WI38 (cell line): ENCODE measurements around the gene TADA2B.

Source experiments
- H3K4me3 ChIP-seq: 2 replicates; pipeline ENCODE4 v1.5.1; 2011; ENCODE audit warnings: low read depth, mild to moderate bottlenecking, control low read depth, low read length
- TF ChIP-seq, protein P1 (sequence below): IDR thresholded peaks from 2 replicates; pipeline ENCODE4 v1.5.1; 2012; ENCODE audit warnings: low read depth, mild to moderate bottlenecking, control low read depth, low read length

Gene TADA2B

GRCh38 chr4:7067452-7068278 is 24.5 kb downstream of the TADA2B start, which contains the start of gene GRPEL1:
Gene GRPEL1, minus strand, starts transcription at chr4:7068064. Its CDS starts 32 bp downstream, at chr4:7068032.
- TF ChIP-seq, protein P1, sequence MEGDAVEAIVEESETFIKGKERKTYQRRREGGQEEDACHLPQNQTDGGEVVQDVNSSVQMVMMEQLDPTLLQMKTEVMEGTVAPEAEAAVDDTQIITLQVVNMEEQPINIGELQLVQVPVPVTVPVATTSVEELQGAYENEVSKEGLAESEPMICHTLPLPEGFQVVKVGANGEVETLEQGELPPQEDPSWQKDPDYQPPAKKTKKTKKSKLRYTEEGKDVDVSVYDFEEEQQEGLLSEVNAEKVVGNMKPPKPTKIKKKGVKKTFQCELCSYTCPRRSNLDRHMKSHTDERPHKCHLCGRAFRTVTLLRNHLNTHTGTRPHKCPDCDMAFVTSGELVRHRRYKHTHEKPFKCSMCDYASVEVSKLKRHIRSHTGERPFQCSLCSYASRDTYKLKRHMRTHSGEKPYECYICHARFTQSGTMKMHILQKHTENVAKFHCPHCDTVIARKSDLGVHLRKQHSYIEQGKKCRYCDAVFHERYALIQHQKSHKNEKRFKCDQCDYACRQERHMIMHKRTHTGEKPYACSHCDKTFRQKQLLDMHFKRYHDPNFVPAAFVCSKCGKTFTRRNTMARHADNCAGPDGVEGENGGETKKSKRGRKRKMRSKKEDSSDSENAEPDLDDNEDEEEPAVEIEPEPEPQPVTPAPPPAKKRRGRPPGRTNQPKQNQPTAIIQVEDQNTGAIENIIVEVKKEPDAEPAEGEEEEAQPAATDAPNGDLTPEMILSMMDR = no peak
- peak within 1 kb of the TSS; percentile 89 for H3K4me3 ChIP-seq

DNA sequence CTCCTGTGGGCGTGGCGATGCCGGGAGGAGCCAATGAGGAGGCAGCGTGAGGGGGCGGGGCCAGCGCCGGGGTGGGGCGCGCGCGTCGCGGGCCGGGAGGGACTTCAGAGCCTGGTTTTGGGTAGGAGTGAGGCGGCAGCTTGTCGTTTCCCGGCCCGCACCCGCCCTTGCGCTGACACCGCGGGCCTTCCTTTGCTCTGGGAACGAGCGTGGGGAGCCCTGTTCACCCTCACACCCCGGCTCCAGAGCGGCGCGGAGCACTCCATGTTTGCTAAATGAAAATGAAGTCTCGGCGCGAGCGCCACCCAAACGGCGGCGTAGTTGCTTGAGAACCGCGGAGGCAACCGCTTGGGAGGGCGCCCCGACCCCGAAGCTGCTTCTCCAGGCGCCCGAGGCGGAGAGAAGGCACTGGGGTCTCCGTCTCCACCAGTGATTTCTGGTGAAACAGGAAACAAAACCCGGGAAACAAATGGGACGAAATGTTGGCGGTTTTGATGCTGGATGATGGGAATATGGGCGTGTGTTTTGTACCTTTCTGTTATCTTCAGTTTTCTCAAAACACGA is 25.2 kb downstream of the TADA2B start:
- H3K4me3 ChIP-seq = peak overlapping the region; percentile 65
- TF ChIP-seq, protein P1 = no peak

GRCh38 chr4:7068883-7069282 is 25.7 kb downstream of the TADA2B start:
- TF ChIP-seq, protein P1 = no peak
- H3K4me3 ChIP-seq = peak overlapping the region; percentile 65

DNA sequence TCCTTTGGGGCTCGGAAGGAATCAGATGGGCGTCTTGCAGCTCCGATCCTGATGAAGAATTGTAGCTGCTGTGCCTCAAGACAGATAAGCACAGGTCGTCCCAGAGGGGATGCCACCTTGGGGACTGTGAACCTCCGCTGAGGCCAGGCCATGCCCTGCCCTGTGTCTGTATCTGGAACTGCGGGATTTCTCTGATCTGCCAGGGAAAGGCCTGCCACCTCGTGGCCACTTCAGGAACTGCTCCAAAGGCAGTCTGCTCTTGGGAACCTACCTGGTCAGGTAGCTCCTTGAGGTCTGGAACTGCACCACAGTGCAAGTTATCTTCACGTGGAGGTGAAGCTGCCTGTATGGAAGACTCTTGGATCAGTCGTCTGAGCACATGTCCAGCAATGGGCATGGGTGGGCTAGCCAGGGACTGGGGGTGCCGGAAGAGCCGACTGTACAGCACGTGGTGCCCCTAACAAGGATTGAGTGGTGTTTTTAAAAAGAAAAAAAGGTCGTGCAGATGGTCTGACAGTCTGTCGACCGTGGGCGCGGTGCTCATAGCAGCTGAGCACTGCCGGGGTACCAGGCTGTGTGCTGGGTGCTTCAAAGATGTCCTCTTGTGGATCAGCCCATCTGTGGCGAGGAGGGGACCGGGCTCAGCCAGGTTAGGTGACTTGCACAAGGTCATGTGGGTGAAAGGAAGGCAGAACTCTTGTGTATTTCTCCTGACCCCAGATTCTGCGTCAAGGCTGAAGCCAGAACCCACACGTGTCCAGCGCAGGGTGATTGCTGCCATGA is 27.7 kb downstream of the TADA2B start:
- no peak overlapping the region for H3K4me3 ChIP-seq
- TF ChIP-seq, protein P1 = peak; percentile 97

GRCh38 chr4:7073059-7073458 is 29.9 kb downstream of the TADA2B start:
- TF ChIP-seq, protein P1 = no peak
- no peak overlapping the region for H3K4me3 ChIP-seq

- no peak overlapping the region for H3K4me3 ChIP-seq
- TF ChIP-seq, protein P1 = no peak
These were observed 30.6 kb downstream of the TADA2B start for GRCh38 chr4:7073526-7074390.
